ENCODE measurements around the gene MAGI3.
"Not testable (repeated sequence)": the region's sequence is repeated elsewhere in the genome, so short reads cannot be mapped to it uniquely, and the experiment has no call there.

MAGI3 gene

GRCh38 chr1:113442131-113442530 lies 51.8 kb downstream of the MAGI3 start:
- no peak for DNase-seq (ENCODE audit: low read depth in 2 of 2)

- DNase-seq (ENCODE audit: low read depth in 2 of 2) = no peak
Observed at GRCh38 chr1:113444857-113445256, 54.5 kb downstream of the MAGI3 start.

DNA sequence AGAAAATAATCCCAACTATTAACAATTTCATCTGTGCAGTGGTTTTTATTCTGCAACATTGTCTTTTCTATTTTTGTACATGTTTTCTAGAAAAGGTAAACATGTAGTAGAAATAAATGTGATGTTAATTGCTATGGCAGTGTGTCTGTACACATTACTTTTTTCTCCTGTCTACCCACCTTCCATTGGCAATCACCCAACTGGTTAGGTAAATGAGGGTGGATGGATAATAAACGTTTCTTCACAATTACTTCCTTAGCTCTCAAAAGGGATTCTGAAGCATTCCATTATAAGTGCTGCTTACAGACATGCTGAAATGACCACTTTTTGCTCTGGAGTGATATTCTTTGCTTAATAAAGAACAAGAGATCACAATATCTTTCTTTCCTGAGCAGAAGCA lies 61.4 kb downstream of the MAGI3 start:
- DNase-seq (ENCODE audit: low read depth in 2 of 2) = no peak

GRCh38 chr1:113452921-113453770 lies 62.8 kb downstream of the MAGI3 start:
- DNase-seq (ENCODE audit: low read depth in 2 of 2) = no peak

- no peak for DNase-seq (ENCODE audit: low read depth in 2 of 2)
Observed at GRCh38 chr1:113453771-113454083, 63.4 kb downstream of the MAGI3 start.

GRCh38 chr1:113455374-113455773 lies 65.1 kb downstream of the MAGI3 start:
- no peak for DNase-seq (ENCODE audit: low read depth in 2 of 2)

GRCh38 chr1:113456967-113457366 lies 66.7 kb downstream of the MAGI3 start:
- no peak for DNase-seq (ENCODE audit: low read depth in 2 of 2)

DNA sequence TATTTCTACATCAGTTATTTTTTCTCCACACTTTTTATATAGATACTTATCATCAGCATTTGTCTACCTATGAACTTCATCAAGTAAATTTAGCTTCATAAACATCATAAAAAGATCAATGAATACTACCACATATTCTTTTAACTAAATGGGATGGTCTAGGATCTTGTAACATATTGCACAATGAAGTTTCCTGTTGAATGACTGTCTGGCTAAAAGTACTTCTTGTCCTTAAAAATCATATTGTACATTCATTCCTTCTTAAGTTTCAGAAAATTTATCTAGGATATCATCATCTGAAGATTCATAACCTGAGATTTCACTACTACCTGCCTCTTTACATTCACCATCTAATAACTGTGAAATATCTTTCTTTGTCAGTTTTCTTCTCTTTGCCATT lies 69.0 kb downstream of the MAGI3 start:
- DNase-seq (ENCODE audit: low read depth in 2 of 2) = no peak

DNA sequence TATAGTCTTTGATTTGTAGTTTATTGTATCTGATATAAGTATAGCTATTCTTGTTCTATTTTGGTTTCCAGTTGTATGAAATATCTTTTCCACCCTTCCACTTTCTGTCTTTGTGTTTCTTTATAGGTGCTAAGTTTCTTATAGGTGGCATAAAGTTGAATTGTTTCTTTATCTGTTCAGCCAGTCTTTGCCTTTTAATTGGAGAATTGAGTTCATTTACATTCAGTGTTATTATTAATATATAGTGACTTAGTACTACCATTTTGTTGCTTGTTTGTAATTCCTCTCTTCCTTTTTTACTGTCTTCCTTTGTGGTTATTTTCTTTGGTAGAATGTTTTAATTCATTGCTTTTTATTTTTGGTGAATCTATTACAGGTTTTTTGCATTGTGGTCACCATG lies 77.7 kb downstream of the MAGI3 start:
- no peak for DNase-seq (ENCODE audit: low read depth in 2 of 2)

DNA sequence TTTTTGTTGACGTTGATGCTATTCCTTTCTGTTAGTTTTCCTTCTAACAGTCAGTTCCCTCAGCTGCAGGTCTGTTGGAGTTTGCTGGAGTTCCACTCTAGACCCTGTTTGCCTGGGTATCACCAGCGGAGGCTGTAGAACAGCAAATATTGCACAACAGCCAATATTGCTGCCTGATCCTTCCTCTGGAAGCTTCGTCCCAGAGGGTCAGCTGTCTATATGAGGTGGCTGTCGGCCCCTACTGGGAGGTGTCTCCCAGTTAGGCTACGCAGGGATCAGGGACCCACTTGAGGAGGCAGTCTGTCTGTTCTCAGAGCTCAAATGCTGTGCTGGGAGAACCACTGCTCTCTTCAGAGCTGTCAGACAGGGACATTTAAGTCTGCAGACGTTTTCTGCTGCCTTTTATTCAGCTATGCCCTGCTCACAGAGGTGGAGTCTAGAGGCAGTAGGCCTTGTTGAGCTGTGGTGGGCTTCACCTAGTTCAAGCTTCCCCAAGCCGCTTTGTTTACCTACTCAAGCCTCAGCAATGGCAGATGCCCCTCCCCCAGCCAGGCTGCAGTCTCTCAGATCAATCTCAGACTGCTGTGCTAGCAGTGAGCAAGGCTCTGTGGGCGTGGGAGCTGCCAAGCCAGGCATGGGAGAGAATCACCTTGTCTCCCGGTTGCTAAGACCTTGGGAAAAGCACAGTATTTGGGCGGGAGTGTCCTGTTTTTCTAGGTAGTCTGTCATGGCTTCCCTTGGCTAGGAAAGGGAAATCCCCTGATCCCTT lies 88.3 kb downstream of the MAGI3 start:
- DNase-seq (ENCODE audit: low read depth in 2 of 2) = not testable (repeated sequence)

DNA sequence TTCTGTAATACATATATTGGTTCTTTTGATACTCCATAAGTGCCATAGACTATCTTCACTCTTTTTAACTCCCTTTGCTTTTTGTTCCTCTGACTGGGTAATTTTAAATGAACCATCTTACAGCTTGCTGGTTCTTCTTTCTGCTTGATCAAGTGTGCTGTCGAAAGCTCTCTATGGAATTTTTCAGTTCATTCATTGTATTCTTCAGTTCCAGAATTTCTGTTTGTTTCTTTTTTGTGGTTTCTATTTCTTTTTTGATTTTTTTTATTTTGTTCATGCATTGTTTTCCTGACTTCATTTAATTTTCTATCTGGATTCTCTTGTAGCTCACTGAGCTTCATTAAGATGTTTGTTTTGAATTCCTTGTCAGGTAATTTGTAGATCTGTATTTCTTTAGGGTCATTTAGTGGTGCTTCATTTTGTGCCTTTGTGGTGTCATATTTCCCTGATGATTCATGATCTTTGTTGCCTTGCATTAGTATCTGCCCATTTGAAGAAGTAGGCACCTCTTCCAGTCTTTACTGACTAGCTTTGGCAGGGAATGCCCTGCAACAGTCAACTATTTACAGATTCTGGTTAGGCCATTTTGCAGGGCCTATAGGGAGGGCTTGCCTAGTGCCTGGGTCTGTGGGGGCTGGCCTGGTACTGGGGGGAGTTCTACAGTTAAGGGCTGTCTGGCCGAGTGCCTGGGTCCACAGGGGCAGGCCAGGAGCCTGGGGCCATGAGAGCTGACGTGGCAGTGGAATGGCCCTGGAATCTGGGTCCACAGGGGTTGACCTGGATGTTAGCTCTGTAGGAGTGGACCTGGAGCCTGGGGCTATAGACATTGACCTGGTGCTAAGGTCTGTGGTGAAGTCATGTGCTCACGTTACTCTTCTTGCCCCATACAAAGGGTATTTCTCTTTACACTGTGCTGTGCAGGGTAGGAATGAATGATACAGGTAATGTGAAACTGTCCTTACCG lies 89.7 kb downstream of the MAGI3 start:
- no peak for DNase-seq (ENCODE audit: low read depth in 2 of 2)

GRCh38 chr1:113485131-113485530 lies 94.8 kb downstream of the MAGI3 start:
- not testable (repeated sequence) for DNase-seq (ENCODE audit: low read depth in 2 of 2)

DNA sequence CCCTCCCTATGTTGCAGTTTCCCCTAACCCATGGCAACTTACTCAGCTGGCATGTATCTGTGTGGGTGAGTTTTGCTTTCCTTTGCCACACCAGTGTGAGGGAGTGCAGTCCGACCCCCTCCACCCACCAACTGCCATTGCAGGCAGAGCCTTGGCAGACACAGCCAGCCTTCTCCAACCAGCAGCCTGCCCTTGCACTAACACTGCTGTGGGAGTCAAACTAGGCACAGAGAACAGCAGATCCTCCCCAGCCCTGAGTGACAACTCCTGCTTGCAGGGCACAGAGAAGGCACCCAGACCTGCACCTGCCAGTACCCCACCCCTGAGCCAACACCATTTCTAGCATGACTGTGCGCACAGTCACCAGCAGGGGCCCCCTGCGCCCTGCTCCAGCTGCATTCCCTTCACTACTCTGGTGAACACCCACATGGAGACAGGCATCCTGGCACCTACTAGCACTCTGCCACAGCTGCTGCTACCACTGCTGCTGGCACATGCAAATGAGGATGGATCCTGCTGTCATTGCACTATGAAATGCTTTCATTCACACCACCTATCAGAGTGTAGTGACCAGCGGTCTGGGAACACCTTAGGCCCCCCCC lies 98.4 kb downstream of the MAGI3 start:
- no peak for DNase-seq (ENCODE audit: low read depth in 2 of 2)

DNA sequence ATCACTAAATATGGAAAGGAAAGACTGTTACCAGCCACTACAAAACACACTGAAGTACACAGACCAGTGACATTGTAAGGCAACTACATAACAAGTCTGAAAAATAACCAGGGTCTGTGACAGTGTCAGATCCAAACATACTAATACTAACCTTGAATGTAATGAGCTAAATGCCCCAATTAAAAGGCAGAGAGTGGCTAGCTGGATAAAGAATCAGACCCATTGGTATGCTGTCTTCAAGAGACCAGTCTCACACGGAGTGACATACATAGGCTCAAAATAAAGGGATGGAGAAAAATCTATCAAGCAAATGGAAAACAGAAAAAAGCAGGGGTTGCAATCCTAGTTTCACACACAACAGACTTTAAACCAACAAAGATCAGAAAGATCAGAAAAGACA lies 100.1 kb downstream of the MAGI3 start:
- no peak for DNase-seq (ENCODE audit: low read depth in 2 of 2)

GRCh38 chr1:113493533-113493932 lies 103.2 kb downstream of the MAGI3 start:
- DNase-seq (ENCODE audit: low read depth in 2 of 2) = no peak

DNA sequence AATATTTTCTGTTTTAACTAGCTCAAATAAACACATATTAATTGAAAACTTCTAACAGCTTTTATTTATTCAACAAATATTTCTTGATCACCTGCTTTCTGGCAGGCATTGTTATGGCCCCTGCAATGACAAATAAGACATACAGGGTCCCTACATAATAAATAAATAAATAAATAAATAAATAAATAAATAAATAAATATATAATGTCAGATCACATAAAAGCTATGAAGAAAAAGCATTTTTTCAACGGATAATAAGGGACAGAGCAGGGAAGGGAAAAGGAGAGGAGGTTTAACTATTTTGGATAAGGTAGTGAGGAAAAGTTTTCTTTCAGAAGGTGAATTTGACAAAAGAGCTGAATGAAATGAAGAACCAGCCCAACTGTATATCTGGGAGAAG lies 115.0 kb downstream of the MAGI3 start:
- no peak for DNase-seq (ENCODE audit: low read depth in 2 of 2)

GRCh38 chr1:113507552-113508214 lies 117.4 kb downstream of the MAGI3 start:
- DNase-seq (ENCODE audit: low read depth in 2 of 2) = no peak

- DNase-seq (ENCODE audit: low read depth in 2 of 2) = no peak
Observed at GRCh38 chr1:113508364-113509164, 118.2 kb downstream of the MAGI3 start.

GRCh38 chr1:113509766-113510165 lies 119.5 kb downstream of the MAGI3 start:
- DNase-seq (ENCODE audit: low read depth in 2 of 2) = not testable (repeated sequence)

GRCh38 chr1:113511269-113511668 lies 121.0 kb downstream of the MAGI3 start:
- DNase-seq (ENCODE audit: low read depth in 2 of 2) = no peak
